BE2C (cell line): ENCODE data around the gene ZBTB46. TPM values are rescaled to one million over a fixed set of nuclear protein-coding genes. Genes with fewer than 3 reads are reported as not detected.
"Not testable (repeated sequence)": the region's sequence is repeated elsewhere in the genome, so short reads cannot be mapped to it uniquely, and the experiment has no call there.

Experiments used
- DNase-seq: peaks from one replicate; pipeline ENCODE4 v3.0.0-alpha.2; 2020
- H3K27me3 ChIP-seq: fragments of 250-450 bp; sonication (Bioruptor Pico); 2 replicates; pipeline ENCODE4 v1.5.1; 2020; ENCODE audit warnings: mild to moderate bottlenecking
- H3K36me3 ChIP-seq: fragments of 250-450 bp; sonication (Bioruptor Pico); 2 replicates; pipeline ENCODE4 v1.5.1; 2020; ENCODE audit warnings: mild to moderate bottlenecking
- H3K4me1 ChIP-seq: fragments of 250-450 bp; sonication (Bioruptor Pico); 2 replicates; pipeline ENCODE4 v1.5.1; 2020
- H3K4me3 ChIP-seq: 2 replicates; pipeline ENCODE4 v1.5.1; 2011; ENCODE audit warnings: low read depth, low read length
- H3K9me3 ChIP-seq: fragments of 250-450 bp; sonication (Bioruptor Pico); 2 replicates; pipeline ENCODE4 v1.5.1; 2020
- polyA plus RNA-seq: library from polyadenylated mRNA; unstranded; fragments of >200 nt; gene quantifications from one replicate; pipeline ENCODE4 v1.2.1, GENCODE V29; 2012; ENCODE audit warnings: low read depth, missing spikeins; ENCODE audit not compliant: insufficient read length, insufficient read depth
- TF ChIP-seq, protein P1 (sequence below): IDR thresholded peaks from 2 replicates; pipeline ENCODE4 v1.5.1; 2012; ENCODE audit warnings: mild to moderate bottlenecking, low read depth, low read length

Gene ZBTB46, protein sequence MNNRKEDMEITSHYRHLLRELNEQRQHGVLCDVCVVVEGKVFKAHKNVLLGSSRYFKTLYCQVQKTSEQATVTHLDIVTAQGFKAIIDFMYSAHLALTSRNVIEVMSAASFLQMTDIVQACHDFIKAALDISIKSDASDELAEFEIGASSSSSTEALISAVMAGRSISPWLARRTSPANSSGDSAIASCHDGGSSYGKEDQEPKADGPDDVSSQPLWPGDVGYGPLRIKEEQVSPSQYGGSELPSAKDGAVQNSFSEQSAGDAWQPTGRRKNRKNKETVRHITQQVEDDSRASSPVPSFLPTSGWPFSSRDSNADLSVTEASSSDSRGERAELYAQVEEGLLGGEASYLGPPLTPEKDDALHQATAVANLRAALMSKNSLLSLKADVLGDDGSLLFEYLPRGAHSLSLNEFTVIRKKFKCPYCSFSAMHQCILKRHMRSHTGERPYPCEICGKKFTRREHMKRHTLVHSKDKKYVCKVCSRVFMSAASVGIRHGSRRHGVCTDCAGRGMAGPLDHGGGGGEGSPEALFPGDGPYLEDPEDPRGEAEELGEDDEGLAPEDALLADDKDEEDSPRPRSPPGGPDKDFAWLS
- 3.7 TPM for polyA plus RNA-seq

DNA sequence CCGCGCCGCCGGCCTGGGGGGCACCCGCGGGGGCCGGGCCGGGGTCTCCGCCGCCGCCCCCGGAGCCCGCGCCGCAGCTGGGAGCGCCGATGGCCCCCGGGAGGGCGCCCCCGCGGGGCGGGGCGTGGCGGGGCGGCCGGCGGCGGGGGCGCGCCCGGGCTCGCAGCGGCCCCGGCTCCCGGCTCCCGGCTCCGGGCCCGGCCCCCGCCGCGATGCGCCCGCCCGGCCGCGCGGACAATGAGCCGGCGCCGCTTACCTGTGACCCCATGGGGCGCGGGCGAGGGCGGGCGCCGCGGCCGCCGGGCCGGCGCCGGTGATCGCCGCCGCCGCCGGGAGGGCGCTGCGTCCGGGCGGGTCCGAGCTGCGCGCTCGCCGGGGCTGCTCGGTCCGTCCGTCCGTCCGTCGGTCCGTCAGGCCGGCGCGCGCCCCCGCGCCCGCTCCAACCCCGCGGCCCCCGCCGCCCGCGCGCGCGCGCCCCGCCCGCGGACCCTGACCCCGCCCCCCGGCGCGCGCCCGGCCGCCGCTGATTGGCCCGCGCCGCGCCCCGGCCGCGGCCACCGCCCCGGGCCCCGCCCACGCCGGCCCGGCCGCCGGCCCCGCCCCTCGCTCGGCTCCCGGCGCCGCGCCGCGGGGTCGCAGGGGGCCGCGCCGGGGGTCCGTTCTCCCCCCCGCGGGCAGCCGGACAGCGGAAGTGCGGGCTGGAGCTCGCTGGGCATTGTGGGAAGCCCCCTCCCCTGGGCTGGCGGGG is at the start of gene ZBTB46:
ZBTB46 (minus strand) TSS at position 424 of the 748 bp plus-strand sequence. CDS start 40,507 bp downstream, outside the sequence.
- Histone ChIP-seq H3K27me3 (peaks cover 32% of the 10 kb centered on the region), H3K9me3 (no peaks in the 10 kb centered on the region), H3K4me1 (peaks cover 4% of the 10 kb centered on the region; the same call in 1 of the 2 replicates), H3K4me3 (no peak within 1 kb of the TSS; the same call in 1 of the 2 replicates), H3K36me3 (no peaks in the 10 kb centered on the region)
- DNase-seq = peak; percentile 71
- TF ChIP-seq, protein P1, sequence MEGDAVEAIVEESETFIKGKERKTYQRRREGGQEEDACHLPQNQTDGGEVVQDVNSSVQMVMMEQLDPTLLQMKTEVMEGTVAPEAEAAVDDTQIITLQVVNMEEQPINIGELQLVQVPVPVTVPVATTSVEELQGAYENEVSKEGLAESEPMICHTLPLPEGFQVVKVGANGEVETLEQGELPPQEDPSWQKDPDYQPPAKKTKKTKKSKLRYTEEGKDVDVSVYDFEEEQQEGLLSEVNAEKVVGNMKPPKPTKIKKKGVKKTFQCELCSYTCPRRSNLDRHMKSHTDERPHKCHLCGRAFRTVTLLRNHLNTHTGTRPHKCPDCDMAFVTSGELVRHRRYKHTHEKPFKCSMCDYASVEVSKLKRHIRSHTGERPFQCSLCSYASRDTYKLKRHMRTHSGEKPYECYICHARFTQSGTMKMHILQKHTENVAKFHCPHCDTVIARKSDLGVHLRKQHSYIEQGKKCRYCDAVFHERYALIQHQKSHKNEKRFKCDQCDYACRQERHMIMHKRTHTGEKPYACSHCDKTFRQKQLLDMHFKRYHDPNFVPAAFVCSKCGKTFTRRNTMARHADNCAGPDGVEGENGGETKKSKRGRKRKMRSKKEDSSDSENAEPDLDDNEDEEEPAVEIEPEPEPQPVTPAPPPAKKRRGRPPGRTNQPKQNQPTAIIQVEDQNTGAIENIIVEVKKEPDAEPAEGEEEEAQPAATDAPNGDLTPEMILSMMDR = no peak

DNA sequence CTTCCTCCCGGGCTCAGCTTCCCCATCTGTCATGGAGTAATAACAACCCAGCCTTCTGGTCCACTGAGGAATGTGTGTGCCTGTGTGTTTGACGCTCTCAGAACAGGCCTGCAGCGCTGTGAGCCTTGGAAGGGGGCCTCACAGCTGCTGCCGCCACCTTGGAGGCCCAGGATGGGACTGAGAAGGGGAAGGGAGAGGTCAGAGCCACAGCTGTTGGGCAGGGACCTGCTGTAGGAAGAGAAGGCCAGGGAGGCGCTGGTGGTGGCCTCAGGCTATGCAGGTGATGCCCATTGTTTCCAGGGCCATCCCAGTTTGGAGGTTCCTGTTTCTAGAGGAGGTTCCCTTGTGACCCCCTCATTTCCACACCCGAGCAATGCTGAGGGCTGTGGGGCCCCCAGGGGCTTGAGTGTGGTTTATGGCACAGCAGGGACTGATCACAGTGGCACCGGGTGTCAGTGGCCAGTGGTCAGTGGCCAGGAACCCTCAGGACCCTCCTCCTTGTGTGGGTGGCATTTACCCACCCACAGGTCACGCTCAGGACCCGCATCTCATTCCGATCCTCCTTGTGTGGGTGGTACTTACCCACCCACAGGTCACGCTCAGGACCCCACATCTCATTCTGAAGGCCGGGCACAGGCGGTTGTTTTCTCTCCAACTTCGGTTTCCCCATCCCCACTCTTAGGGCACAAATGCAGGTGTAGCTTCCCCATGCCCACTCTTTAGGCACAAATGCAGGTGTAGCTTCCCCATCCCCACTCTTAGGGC is 48.0 kb upstream of the ZBTB46 start:
- TF ChIP-seq, protein P1 = no peak
- Histone ChIP-seq H3K4me3 (no peak overlapping the region), H3K36me3 (peaks cover 60% of the 10 kb centered on the region), H3K9me3 (no peaks in the 10 kb centered on the region), H3K4me1 (no peaks in the 10 kb centered on the region), H3K27me3 (no peaks in the 10 kb centered on the region)
- DNase-seq = no peak

DNA sequence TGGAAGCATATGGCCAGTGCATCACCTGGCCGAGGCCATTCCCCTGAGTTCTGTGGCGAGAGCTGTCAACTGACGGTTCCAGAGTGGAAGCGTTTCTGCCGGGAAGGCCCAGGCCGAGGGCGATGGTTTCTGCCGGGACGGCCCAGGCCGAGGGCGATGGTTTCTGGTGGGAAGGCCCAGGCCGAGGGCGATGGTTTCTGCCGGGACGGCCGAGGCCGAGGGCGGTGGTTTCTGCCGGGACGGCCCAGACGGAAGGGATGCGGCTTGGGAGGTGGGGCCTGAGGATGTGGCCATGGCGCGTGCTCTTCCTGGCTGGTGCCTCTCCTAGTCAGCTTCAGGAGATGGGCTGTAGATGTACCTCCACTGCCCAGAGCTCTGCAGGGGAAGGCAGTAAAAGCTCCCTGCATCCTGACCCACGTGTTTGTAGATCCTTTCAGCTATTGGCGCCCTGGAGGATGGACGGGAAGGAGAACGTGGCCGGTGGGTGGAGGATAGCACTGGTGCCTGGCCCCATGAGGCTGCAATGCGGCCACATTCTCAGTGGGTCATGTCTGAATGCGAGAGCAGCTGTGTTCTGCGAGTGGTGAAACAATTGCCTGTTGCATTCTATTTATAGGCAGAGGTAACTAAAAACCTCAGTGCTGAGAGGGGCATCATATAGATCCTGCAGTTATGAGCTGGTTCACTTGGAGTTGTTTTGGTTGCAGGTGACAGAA is 46.8 kb upstream of the ZBTB46 start:
- TF ChIP-seq, protein P1 = no peak
- H3K27me3 ChIP-seq = no peaks in the 10 kb centered on the region
- H3K36me3 ChIP-seq = peaks cover 57% of the 10 kb centered on the region
- no peak for DNase-seq
- H3K9me3 ChIP-seq = no peaks in the 10 kb centered on the region
- no peaks in the 10 kb centered on the region for H3K4me1 ChIP-seq
- no peak overlapping the region for H3K4me3 ChIP-seq

DNA sequence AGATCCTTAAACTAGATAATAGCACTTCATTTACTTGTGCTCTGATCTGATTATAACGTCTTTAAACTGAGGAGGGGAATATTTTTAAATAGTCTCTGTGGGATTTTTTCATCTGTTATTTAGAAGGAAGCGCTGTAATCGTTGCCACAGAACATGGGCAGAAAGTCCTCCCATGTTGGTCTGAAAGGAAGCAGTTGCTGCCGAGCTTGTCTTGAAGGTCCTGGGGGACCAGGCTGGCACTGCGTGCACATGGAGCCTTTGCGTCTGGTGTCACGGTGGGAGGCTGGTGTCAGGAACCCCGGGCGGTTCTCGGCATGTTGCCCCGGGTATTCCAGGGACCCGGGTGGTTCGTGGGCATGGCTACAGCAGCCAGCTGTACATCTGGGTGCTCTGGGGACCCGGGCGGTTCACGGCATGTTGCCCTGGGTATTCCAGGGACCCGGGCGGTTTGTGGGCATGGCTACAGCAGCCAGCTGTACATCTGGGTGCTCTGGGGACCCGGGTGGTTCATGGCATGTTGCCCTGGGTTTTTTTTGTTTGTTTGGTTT is 45.5 kb upstream of the ZBTB46 start:
- no peaks in the 10 kb centered on the region for H3K4me1 ChIP-seq
- no peaks in the 10 kb centered on the region for H3K9me3 ChIP-seq
- H3K4me3 ChIP-seq = no peak overlapping the region
- no peaks in the 10 kb centered on the region for H3K27me3 ChIP-seq
- peaks cover 61% of the 10 kb centered on the region for H3K36me3 ChIP-seq
- TF ChIP-seq, protein P1 = no peak
- no peak for DNase-seq

DNA sequence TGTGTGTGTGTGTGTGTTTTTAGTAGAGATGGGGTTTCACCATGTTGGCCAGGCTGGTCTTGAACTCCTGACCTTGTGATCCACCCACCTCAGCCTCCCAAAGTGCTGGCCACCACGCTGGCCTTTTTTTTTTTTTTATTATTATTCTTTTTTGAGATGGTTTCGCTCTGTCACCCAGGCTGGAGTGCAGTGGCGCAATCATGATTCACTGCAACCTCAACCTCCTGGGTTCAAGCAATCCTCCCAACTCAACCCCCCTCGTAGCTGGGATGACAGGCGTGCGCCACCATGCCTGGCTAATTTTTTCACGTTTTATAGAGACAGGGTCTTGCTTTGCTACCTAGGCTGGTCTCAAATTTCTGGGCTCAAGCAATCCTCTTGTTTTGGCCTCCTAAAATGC is 43.2 kb upstream of the ZBTB46 start:
- H3K27me3 ChIP-seq, H3K4me3 ChIP-seq, H3K4me1 ChIP-seq, DNase-seq, H3K9me3 ChIP-seq: not testable (repeated sequence)
- H3K36me3 ChIP-seq = peaks cover 73% of the 10 kb centered on the region
